ENCODE results near the gene KCNAB1. TPM values are rescaled to one million over a fixed set of nuclear protein-coding genes. Genes with fewer than 3 reads are reported as not detected.

The KCNAB1 gene
- total RNA-seq, 1 experiment from 2014 or later, result not detected

DNA sequence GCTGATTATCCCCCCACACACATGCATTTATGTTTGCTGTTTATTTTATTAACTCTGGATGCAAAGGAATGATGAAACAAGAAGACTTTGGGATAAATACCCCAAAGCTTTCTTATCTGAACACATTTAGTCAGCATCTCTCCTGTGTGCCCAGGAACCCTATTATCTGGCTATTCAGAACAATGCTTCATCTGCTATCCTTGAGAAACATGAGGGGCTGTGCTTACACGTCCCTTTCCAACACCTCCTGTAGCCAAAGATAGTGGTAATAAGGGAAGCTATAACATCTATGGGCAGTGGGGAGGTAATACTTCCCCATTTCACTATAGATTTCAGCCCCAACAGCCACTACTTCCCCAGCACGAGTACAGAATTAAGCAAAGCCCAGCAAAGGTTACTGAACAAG lies 339.8 kb downstream of the KCNAB1 start:
- intact Hi-C loops (cut with micrococcal nuclease), result no loop called here
- Histone ChIP-seq H4K20me1 (ENCODE audit: low read length) (no peaks in the 10 kb centered on the region), H3K27ac (ENCODE audit: low read length) (no peak overlapping the region), H3K9ac (ENCODE audit: low read length) (no peak overlapping the region), H3K9me2 (replicated peaks; ENCODE audit: low read length) (no peaks in the 10 kb centered on the region), H3K27me3 (ENCODE audit: low read length) (peaks cover 42% of the 10 kb centered on the region), H3K79me2 (ENCODE audit: low read length) (no peaks in the 10 kb centered on the region), H3K9me3 (ENCODE audit: low read length) (no peaks in the 10 kb centered on the region), H3K4me3 (ENCODE audit: low read length) (no peak overlapping the region), H3K36me3 (ENCODE audit: low read depth, low read length) (no peaks in the 10 kb centered on the region), H3K4me2 (ENCODE audit: low read length) (no peak overlapping the region), H3F3A (ENCODE audit: low read length, unreplicated experiment) (no peaks in the 10 kb centered on the region), H3K4me1 (ENCODE audit: insufficient read depth, low read length) (peaks cover 5% of the 10 kb centered on the region; the same call in 1 of the 2 replicates), H2AFZ (ENCODE audit: low read length) (no peak overlapping the region)
- ChIA-PET CTCF (interaction anchor here (0.6 kb wide), 1 partner anchor 10 kb away, joined by 5 read pairs; no protein-coding TSS in a partner anchor), POLR2A (ENCODE audit: unreplicated experiment) (no interaction called here)
- ATAC-seq, result no peak
- BruUV-seq (replicated peaks), result no TSS peak
- DNase-seq, result no peak
- TF ChIP-seq EZH2phosphoT487 (IDR thresholded peaks at IDR 0.05; ENCODE audit: borderline replicate concordance, low read length) (no peak), EZH2 (IDR thresholded peaks at IDR 0.05; ENCODE audit: low read length, unreplicated experiment) (no peak)
- TF ChIP-seq, protein P1, sequence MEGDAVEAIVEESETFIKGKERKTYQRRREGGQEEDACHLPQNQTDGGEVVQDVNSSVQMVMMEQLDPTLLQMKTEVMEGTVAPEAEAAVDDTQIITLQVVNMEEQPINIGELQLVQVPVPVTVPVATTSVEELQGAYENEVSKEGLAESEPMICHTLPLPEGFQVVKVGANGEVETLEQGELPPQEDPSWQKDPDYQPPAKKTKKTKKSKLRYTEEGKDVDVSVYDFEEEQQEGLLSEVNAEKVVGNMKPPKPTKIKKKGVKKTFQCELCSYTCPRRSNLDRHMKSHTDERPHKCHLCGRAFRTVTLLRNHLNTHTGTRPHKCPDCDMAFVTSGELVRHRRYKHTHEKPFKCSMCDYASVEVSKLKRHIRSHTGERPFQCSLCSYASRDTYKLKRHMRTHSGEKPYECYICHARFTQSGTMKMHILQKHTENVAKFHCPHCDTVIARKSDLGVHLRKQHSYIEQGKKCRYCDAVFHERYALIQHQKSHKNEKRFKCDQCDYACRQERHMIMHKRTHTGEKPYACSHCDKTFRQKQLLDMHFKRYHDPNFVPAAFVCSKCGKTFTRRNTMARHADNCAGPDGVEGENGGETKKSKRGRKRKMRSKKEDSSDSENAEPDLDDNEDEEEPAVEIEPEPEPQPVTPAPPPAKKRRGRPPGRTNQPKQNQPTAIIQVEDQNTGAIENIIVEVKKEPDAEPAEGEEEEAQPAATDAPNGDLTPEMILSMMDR (conservative IDR thresholded peaks at IDR 0.05; ENCODE audit: low read depth, low read length), result no peak

DNA sequence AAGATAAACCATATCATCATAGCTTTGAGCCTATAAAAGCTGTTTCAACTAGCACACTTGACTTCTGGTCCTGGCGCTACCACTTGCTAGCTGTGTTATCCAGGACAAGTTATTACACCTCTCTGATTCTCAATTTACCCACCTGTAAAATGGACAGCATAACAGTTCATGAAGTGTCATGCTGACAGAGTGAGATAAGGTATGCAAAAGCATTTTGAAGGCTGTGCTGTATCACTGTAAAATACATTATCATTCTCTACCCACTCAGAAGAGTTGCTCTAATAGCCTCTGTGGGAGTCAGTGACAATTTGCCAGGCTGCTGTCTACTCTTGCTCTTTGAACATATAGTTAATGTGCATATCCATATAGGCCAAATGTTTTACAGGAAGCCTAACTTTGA lies 341.5 kb downstream of the KCNAB1 start:
- CTCF ChIA-PET, result no interaction called here
- Histone ChIP-seq H3K9ac (ENCODE audit: low read length) (no peak overlapping the region), H4K20me1 (ENCODE audit: low read length) (no peaks in the 10 kb centered on the region), H3K4me2 (ENCODE audit: low read length) (no peak overlapping the region), H3K27ac (ENCODE audit: low read length) (no peak overlapping the region), H3K4me3 (ENCODE audit: low read length) (no peak overlapping the region), H3K4me1 (ENCODE audit: insufficient read depth, low read length) (peaks cover 2% of the 10 kb centered on the region; the same call in 1 of the 2 replicates), H3K79me2 (ENCODE audit: low read length) (no peaks in the 10 kb centered on the region), H3K36me3 (ENCODE audit: low read depth, low read length) (no peaks in the 10 kb centered on the region), H2AFZ (ENCODE audit: low read length) (no peak overlapping the region), H3K9me2 (replicated peaks; ENCODE audit: low read length) (no peaks in the 10 kb centered on the region), H3K9me3 (ENCODE audit: low read length) (no peaks in the 10 kb centered on the region), H3K27me3 (ENCODE audit: low read length) (peaks cover 52% of the 10 kb centered on the region), H3F3A (ENCODE audit: low read length, unreplicated experiment) (no peaks in the 10 kb centered on the region)
- TF ChIP-seq EZH2 (IDR thresholded peaks at IDR 0.05; ENCODE audit: low read length, unreplicated experiment), result no peak
- no TSS peak for BruUV-seq (replicated peaks)
- intact Hi-C loops (cut with micrococcal nuclease), result no loop called here
- no peak for ATAC-seq
- POLR2A ChIA-PET (ENCODE audit: unreplicated experiment), result no interaction called here
- no peak for DNase-seq

DNA sequence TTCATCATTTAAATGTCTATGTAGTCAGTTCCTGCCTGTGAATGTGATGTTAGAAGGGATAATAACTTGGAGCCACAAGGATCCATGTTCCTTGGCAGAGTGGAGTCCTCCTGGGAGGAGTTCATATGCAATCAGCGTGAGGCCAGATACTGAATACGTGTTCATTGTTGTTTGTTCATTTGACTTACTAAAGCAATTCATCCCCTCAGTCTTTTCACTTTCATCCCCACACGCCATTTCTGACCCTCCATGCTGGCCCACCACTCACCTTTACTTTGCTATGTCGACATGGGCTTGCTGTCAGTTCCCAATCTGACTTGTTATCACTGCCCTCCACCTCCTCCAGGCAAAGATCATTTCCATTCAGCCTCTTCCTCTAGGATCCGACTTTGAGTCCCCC lies 342.7 kb downstream of the KCNAB1 start:
- POLR2A ChIA-PET (ENCODE audit: unreplicated experiment), result no interaction called here
- no peak overlapping the region for H3K27ac ChIP-seq (ENCODE audit: low read length)
- TF ChIP-seq EZH2 (IDR thresholded peaks at IDR 0.05; ENCODE audit: low read length, unreplicated experiment) (no peak), EZH2phosphoT487 (IDR thresholded peaks at IDR 0.05; ENCODE audit: borderline replicate concordance, low read length) (no peak)
- TF ChIP-seq, protein P1 (conservative IDR thresholded peaks at IDR 0.05; ENCODE audit: low read depth, low read length), result no peak
- H3K36me3 ChIP-seq (ENCODE audit: low read depth, low read length), result no peaks in the 10 kb centered on the region
- H3K4me3 ChIP-seq (ENCODE audit: low read length), result no peak overlapping the region
- H3K4me2 ChIP-seq (ENCODE audit: low read length), result no peak overlapping the region
- no TSS peak for BruUV-seq (replicated peaks)
- H2AFZ ChIP-seq (ENCODE audit: low read length), result no peak overlapping the region
- no peaks in the 10 kb centered on the region for H3F3A ChIP-seq (ENCODE audit: low read length, unreplicated experiment)
- H4K20me1 ChIP-seq (ENCODE audit: low read length), result no peaks in the 10 kb centered on the region
- intact Hi-C loops (cut with micrococcal nuclease), result no loop called here
- H3K9me2 ChIP-seq (replicated peaks; ENCODE audit: low read length), result no peaks in the 10 kb centered on the region
- H3K79me2 ChIP-seq (ENCODE audit: low read length), result no peaks in the 10 kb centered on the region
- peaks cover 55% of the 10 kb centered on the region for H3K27me3 ChIP-seq (ENCODE audit: low read length)
- CTCF ChIA-PET, result no interaction called here
- no peak for DNase-seq
- no peaks in the 10 kb centered on the region for H3K4me1 ChIP-seq (ENCODE audit: insufficient read depth, low read length)
- no peak for ATAC-seq
- H3K9ac ChIP-seq (ENCODE audit: low read length), result no peak overlapping the region
- H3K9me3 ChIP-seq (ENCODE audit: low read length), result no peaks in the 10 kb centered on the region

Data from PC-3 (cell line).